Measurements from ENCODE around the gene ST7.
"Not testable (repeated sequence)": the region's sequence is repeated elsewhere in the genome, so short reads cannot be mapped to it uniquely, and the experiment has no call there.

ST7 gene

DNA sequence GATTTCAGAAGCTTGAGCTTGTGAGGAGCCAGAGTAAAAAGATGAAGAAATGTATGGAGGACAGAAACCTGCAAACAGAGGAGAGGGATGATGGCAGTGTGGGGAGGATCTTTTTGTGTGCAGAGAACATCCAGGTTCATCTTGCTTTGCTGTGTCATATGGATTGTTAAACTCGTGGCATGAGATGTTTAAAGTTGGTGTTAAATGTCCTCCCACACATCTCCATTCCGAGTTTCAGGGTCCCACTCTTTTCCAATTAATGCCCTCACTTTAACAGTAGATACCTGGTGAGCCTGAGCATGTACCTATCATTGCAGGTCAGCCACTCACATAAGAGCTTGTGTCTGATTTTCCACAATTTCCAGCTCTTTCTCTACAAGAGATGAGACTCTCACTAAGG lies 147.7 kb downstream of the ST7 start:
- no peak for DNase-seq

DNA sequence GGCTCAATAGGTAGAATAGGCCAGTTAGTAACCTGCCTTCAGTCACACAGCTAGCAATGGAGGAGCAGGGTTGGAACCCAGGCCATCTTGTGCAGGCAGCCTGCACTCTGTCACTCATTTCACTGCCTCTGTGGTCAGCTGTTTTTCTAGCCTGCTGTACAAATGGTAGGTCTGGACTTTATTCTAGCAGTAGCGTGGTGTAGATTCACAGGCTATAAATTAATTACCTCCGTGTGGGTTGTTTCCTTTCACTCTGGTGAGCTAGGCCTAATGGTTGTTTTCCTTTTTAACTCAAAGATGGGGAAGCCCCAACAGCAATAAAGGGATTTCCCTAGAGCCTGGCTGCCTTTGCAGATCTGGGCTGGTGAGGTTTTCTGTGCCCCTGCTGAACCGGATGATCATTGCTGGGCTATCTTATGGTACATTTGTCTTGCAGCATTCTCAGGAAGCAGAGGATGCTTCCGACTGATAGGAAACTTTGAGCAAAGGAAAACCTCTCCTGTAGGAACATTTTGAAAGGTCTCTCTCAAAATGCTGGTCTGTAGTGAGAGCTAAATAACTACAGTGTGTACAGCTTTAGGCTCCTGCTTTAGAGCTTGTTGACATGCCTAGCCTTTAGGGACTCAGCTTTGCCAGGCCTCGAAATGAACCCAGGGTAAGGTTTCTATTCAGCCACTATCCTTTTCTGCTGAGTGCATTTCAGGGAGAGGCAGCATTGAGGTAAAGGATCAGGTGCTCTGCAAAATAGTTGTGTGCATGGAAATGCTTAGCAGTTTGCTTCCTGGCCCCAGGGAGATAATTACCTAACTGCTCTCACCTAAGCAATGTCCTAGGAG lies 157.4 kb downstream of the ST7 start:
- DNase-seq = no peak

DNA sequence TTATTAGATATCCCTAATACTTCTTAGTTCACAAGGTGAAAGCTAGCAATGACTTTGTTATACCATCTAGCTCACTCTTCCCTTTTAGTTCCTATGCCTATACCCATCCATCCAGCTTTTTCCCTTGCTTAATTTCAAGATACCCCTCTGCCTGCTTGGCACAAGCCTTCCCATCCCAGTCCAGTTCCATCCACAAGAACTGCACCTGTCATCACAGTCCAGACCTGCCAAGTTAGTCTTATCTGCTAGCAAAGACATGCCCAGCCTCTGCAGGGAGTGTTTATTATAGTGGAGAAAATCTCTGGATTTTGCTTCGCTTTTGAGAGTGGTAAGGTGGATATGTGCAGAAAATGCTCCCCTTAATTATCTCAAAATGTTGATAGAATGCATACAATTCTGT lies 158.2 kb downstream of the ST7 start:
- no peak for DNase-seq

DNA sequence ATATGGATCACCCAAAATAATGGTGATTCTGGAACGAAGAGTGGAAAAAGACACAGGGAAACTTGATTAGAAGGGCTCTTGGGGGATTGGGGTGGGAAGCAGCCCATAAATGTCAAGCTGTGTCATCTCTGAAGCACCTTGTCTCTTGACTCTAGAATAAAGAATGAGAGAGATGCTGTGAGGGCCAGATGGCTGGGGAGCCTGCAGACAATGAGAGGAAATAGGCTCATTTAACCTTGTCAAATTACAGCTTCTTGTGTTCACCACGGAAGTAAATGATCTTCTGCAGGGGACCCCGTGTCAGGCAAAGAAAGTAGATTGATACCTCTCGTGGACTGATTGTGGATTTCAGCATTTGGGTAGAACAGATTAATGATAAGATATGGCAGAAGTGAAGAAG lies 159.3 kb downstream of the ST7 start:
- DNase-seq = no peak

DNA sequence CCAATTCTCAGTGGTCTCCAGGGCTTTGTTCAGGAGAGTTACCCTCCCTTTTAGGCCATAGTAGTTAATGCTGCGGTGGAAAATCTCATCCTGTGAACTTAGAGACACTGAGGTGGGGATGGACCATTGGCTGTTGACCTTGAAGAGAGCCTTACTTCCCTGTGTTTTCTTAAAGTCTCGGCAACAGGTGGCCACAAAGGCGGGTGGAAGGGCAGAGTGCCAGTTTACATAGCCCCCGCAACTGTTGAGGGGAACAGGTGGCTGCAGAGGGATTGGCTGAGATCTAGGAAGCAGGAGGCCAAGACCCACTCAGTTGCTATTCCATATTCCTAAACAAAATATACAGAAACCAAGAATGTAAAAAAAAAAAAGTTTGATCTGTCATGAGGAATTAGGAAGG lies 160.6 kb downstream of the ST7 start:
- DNase-seq = no peak

DNA sequence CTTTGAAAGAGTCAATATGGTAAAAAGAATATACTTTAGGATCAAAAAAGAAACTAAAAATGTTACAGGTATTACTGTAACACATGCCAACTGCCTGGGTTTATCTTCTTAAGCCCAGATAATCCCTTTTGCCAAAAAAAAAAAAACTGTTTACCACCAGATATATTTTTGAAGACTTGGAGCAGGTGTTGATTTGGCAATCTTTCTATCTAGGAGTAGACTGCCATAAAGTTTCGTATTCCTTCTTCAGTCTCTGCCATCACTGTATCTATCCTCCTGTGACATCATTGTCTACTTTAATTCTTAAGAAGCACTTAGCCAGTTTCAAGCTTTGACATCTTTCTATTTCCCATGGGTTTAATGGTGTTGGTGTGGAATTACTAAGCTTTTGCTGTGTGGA lies 161.0 kb downstream of the ST7 start:
- no peak for DNase-seq

DNA sequence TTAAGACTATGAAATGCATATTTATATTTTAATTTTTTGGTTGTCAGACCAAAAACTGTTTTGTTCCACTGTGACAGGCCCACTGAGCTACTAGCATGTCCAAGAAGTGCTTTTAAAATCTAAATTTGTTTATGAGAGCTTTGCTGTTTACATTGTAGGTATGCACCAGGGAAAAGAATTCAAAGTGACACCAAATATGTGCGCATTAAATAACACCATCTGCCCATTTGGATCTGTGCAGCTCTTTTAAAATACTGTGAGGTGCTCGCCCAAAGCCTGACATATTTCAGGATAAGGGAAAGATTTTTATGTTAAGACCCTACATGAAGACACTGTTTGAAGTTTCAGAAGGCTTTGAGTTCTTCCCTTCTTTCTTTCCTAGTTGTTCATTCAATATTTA lies 162.9 kb downstream of the ST7 start:
- no peak for DNase-seq

DNA sequence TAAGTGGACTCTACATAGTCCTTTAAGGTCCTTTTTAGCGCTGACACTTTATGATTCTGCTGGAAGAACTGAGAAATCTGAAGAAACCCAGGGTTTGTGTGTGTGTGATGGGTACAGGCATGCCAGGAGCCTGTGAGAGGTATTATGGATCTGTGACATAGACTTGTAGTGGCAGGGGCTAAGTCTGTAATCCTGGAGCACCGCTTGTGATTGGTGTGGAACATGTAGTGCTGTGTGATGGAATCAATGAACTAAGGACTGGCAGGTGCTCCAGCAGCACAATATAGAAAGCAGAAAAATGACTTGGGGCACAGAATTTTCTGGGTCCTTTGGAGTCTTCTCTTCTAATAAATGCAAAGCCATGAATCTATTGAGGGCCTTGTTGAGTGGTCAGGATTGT lies 163.9 kb downstream of the ST7 start:
- DNase-seq = no peak

DNA sequence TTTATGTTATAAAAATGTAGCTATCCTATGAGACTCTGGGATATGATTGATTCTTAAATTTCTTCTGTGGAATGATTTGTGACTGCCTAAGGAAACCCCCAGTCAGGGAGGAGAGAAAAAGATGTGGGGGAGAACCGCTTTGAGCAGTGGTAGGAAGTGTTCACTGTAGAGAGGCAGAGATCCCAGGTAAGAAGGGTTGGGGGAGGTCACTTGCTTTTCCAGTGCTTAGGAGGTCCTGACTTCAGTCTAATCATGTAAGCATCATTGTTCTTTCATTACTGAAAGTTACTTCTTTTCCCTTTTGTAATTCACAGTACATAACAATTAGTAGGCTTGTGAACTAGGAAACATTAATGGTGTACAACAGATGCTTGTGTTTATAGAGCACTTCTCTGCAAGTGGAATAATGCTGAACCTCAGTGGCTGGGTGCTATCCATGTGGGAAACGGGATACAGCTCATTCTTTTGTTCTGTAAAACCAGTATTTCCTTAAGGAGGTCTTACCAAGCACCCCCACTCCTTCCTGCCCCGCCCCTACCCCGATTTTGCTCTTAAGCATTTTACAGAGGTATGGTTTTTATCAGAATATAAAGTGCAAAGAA lies 165.4 kb downstream of the ST7 start:
- no peak for DNase-seq

DNA sequence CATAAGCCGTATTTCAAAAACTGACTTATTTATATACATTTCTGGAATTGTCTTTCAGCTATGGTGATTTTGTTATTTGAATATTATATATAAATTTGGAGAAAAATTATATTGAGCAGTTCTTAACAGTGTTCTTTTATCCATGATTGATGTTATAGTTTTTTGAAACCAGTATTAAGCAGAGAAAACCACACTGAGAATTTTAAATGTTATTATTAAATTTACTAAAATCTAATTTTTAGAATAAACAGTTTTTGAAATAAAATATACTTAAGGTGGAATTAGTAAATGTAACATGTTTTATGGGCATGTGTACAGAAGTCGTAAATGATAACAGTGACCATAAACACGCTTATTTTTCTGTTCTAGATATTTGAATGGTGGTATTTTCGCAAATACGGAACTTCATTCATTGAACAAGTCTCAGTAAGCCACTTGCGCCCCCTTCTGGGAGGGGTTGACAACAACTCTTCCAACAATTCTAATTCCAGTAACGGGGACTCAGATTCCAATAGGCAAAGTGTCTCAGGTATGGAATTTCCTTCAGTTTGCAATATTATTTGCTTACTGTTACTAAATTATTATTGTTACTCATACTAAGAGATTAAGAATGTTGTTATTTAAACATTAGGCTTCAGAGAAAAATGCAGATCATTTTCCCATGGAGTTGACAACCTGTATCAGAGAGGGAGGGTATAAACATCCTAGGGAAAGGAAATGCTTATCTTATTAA lies 166.1 kb downstream of the ST7 start:
- peak; percentile 68 for DNase-seq

DNA sequence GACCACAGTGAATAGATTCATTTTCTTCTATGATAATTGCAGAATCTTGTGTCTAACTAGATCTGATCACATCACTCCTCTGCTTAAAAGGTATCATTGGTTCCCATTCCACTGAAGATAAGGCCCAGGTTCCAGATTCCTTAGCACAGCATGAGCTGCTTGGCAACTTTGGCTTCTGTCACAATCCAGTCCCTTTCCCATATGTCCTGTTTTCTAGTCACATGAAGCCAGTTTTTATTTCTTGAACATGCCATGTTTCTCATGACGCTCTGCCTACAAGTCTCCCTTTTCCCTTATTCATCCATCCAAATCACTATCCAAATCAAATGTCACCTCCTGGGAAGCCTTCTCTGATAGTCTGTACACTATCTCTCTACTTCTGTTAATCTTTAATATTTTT lies 167.0 kb downstream of the ST7 start:
- DNase-seq = not testable (repeated sequence)

DNA sequence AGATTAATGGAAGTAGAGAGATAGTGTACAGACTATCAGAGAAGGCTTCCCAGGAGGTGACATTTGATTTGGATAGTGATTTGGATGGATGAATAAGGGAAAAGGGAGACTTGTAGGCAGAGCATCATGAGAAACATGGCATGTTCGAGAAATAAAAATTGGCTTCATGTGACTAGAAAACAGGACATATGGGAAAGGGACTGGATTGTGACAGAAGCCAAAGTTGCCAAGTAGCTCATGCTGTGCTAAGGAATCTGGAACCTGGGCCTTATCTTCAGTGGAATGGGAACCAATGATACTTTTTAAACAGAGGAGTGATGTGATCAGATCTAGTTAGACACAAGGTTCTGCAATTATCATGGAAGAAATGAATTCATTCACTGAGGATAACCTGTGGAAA lies 168.7 kb downstream of the ST7 start:
- DNase-seq = not testable (repeated sequence)

DNA sequence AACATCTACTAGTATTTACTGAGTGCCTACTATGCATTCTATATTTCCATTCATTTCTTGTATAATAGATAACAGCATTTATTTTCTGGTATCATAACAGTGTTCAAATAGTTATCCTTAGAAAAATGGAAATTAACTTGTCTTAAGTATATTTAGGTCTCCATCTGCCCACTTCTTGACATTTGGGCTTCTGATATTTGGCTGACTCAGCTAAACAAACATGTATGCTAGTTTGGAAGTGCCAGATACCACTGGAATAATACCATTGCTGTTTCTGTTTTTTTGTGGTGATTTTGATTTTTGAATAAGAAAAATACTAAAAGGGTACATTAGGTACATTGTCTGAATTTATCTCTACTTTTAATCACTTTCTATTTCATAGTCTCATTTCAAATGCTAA lies 169.2 kb downstream of the ST7 start:
- no peak for DNase-seq

DNA sequence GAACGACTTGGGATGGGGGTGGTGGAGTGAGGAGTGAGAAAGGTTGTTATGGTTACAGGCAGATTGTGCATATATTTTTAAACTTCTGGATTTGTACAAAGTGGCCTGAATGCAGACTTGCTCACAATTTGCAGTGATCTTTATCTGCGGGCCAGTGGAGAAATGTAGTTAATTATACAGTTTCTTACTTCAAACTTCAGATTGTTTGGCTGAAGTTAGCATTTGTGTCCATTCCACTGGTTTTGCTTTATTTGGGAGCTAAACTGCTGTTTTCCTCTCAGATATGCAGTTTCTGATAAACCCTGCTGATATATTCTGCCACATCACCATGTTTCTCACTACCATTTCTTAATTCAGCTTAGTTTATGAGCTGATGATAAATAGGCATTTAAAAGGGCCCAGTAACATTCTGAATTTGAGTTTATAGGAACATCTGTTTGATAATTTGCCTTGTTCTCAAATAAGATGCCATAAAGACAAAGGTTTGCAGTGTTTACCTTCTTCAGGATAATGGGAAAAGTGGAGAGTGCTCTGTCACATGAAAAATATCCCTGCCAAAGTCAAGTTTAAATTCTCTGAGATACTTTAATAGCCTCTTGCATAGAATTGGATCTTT lies 170.1 kb downstream of the ST7 start:
- no peak for DNase-seq

DNA sequence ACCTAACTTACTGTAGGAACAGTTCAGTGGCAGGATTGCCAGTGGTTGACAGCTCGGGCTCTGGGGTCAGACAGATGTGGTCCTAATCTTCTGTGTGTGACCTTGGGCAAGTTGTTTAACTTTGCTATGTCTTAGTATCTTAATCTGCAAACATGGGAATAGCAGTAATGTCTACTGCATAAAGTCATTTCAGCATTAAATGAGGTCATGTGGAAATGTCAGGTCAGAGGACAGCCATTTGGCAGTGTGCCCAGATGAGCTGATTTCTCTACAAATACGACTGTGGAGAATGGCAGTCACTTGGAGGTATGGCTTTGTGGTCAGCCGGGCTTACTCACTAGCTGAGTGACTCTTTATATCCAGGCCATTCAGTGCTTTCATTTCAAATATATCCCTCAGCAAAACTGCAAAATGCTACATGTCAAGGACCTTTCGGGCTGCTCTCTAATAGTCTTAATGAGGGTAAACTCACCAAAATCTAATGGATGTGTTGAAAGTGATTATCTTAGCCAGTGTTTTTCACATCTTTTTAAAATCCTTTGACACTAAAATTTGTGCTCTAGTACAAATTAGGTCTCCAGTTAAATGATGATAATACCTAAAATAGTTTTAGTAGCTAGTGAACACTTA lies 171.4 kb downstream of the ST7 start:
- DNase-seq = peak; percentile 91

DNA sequence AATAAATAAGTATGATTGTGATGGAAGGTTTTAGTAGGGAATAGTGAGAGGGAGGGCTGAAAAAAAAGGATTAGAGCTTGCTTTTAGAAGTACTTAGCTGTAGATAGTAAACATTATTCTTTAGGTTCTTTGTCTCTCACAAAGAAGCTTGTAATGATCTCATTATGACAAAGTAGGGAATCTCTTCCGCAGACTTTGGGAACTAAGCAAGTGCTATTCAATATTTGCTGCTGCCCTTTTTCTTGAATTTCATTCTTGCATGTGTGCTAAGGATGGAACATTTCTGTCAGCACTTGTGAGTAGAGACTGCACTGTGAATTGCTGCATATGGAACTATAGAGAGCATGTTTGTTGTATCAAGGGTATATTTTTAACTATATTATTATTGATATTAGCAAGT lies 173.4 kb downstream of the ST7 start:
- DNase-seq = no peak

DNA sequence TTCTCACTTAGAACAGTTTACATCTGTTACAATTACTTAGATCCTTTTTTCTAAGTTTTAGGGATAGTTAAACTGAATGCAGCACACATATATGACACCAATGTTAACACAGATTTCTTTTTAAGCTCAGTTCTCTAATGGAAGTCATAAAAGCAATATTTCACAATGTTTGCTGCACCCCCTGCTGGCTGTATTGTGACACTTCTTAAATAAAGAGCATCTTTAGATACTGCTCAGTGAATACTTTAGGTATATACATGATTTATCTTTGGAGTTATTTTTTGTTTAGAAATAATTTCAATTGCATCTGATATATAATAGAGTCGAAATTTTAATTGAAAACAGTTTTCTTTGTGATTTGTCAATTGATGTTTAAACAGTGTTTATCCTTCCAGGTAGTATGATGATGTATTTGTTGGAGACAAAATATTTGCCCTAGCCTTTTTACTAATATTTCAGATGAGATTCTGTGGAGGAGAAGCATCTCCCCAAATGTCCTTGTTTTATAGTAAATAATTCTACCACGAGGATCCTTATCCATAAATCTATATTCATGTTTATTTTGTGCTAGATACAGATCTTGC lies 174.4 kb downstream of the ST7 start:
- DNase-seq = peak; percentile 69

DNA sequence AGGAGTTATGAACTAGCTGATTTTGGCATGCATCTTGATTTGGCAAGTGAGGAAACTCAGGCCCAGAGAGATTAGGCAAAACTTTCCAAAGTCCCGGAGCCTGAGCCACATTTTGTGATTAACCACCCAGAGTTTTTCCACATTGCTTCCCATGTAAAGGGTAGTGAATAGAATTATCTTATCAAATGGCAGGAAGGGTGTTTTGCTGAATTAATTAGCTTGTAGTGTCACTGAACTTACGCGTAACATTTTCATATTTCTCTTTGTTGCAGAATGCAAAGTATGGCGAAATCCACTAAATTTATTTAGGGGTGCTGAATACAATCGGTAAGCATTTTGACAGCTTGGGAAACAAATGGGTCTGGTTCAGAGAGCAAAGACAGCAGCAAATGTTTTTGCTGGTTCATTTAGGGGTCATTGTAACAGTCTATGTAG lies 176.2 kb downstream of the ST7 start:
- no peak for DNase-seq

DNA sequence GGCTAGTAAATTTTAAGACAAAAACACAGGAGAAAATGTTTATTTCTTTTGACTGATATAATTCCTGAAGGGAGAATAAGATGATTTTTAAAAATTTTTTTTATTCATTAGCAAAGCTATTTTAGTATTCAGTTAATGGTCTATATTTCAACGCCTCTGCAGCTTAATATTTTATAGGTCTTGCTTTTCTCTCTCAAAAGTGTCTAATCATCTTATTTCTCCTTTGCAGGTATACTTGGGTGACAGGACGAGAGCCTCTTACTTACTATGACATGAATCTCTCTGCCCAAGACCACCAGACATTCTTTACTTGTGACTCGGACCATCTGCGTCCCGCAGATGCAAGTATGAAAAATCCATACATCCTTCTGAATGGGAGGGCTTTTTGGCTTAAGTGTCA lies 177.0 kb downstream of the ST7 start:
- DNase-seq = no peak

DNA sequence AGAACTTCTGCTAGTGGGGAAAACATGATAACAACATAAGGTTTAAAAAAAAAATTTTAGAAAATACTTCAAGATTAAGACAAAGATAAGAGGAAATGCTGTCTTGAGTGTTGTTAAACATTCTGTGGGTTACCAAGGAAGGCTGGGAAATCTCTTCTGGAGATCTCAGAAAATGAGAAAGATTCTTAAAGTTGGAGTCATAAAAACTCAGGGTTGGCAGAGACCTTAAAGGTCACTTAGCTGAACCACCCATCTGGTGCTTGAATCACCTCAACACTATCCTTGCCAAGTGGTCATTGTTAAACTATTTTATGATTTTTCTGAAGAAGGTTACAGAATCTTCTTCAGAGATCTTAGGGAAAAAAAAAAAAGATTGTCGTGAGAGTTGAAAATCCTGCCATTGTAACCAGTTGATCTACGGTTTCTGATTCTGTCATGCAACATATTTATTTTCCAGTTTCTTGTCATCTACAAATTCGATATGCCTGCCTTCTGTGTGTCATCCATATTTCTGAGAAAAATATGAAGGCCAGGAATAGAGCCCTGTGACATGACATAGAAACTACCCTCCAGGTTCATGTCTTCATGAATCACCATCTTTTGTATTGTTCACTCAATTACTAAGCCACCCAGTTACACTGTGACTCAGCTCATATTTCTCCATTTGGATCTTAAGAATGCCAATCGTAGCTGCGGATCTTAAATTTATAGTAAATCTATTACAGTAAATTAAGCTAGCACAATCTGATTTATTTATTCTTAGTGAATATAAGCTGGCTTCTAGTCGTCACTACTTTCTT lies 179.2 kb downstream of the ST7 start:
- no peak for DNase-seq

DNA sequence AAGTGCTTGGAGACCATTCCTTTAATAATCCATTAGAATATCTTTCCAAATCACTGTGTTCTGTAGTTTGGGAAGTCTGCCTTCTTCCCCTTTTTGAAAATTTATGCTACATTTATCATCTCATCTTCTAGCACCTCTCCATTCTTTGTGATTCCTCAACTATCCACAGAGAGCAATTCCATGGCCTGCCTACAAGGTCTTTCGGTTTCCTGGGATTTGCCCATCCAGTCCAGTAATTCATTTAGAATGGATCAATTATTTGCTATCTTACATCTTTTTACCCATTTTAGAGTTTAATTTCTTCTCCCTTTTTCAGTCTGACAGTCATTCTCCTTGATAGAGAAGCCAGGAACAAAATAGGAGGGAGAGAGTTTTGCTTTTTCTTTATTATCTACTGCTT lies 179.8 kb downstream of the ST7 start:
- no peak for DNase-seq

DNA sequence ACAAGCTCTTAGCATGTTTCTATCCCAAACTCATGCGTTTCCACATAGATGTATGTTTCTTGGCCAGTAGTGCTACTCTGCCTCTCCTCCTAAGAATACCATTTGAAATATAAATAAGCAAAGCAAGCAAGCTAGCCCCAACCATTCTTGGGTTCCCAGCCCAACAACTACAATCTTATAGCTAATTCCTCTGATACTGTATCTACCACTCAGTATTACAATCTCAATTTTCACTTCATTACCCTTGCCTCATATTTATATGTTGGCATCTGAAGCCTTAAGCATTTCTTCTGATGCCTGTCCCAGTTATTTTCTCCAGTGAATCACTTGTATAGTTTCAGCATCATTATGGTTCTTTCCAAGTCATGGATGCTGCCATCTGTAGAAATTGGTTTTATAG lies 181.1 kb downstream of the ST7 start:
- DNase-seq = no peak

Data from MV-4-11 (cell line).